Tibial nerve (tissue), 3 donors: ENCODE measurements around the gene SDCBP2.

Experiments
- CTCF ChIP-seq, 5 experiments: fragments of 200-600 bp in 3 of 5; fragments of 450-650 bp in 2 of 5; sonication (generic) in 3 of 5; IDR thresholded peaks; one replicate each; pipeline ENCODE4 v1.5.1; 2016 to 2019; ENCODE audit warnings: antibody characterized with exemption in 5 of 5, mild to moderate bottlenecking in 3 of 5, moderate library complexity in 2 of 5
- POLR2A ChIP-seq, 2 donors: fragments of 450-650 bp; IDR thresholded peaks; one replicate each; pipeline ENCODE4 v1.6.1; 2017; ENCODE audit warnings: antibody characterized with exemption in 2 of 2, mild to moderate bottlenecking in 2 of 2, moderate library complexity in 2 of 2

- TF ChIP-seq POLR2A (IDR thresholded peaks at IDR 0.05), result no peak
- no peak for TF ChIP-seq CTCF (IDR thresholded peaks at IDR 0.05)
Measured at GRCh38 chr20:1374246-1374645, 45.3 kb upstream of the SDCBP2 start.
